Activated CD4-positive, alpha-beta memory T cell treated with anti-CD3 and anti-CD28 coated beads, Interleukin-2, amount 10 ng/mL, durations not matched to agents 7 days and 5 days (primary cell): ENCODE measurements around the gene SIRPG. TPM values are rescaled to one million over a fixed set of nuclear protein-coding genes. Genes with fewer than 3 reads are reported as not detected.
"Not testable (repeated sequence)": the region's sequence is repeated elsewhere in the genome, so short reads cannot be mapped to it uniquely, and the experiment has no call there.

Experiments used
- CTCF ChIA-PET: fragments of 350-600 bp; sonication (Branson Sonifier 250); formaldehyde crosslinking; loops from one replicate; lab custom pipeline; 2021; ENCODE audit warnings: antibody characterized with exemption, inconsistent platforms; lab: Charles Lee
- POLR2A ChIA-PET: fragments of 350-600 bp; sonication (Branson Sonifier 250); formaldehyde crosslinking; loops from one replicate; lab custom pipeline; 2021; ENCODE audit warnings: antibody characterized with exemption; lab: Charles Lee
- DNase-seq: peaks from one replicate; pipeline ENCODE4 v3.0.0-alpha.2; 2020
- H3K27ac Mint-ChIP-seq: one replicate; pipeline ENCODE4 v1.8.0; 2021; ENCODE audit warnings: mild to moderate bottlenecking, mixed read lengths
- H3K27me3 Mint-ChIP-seq: one replicate; pipeline ENCODE4 v1.8.0; 2021; ENCODE audit warnings: mixed read lengths
- H3K36me3 Mint-ChIP-seq: one replicate; pipeline ENCODE4 v1.8.0; 2021; ENCODE audit warnings: low read depth, mixed read lengths
- H3K4me1 Mint-ChIP-seq: one replicate; pipeline ENCODE4 v1.8.0; 2021; ENCODE audit warnings: mixed read lengths
- H3K4me3 Mint-ChIP-seq: one replicate; pipeline ENCODE4 v1.8.0; 2021; ENCODE audit warnings: mild to moderate bottlenecking, mixed read lengths
- H3K9me3 Mint-ChIP-seq: one replicate; pipeline ENCODE4 v1.8.0; 2021; ENCODE audit warnings: mixed read lengths
- total RNA-seq, 2 experiments: library from RNA; stranded (reverse); gene quantifications; one replicate each; pipeline ENCODE4 v1.2.3, GENCODE V29; 2021

SIRPG gene
- total RNA-seq, 2 experiments from 2014 or later = 109 to 111 TPM

GRCh38 chr20:1651268-1652058 is 6.1 kb downstream of the SIRPG start:
- H3K36me3 Mint-ChIP-seq = peaks cover 53% of the 10 kb centered on the region
- DNase-seq = no peak
- POLR2A ChIA-PET = interaction anchor here (1.0 to 2.0 kb wide), 6 partner anchors 15 to 452 kb away, joined by 3 to 8 read pairs (median 4); no protein-coding TSS in a partner anchor

GRCh38 chr20:1648101-1648500 is 9.5 kb downstream of the SIRPG start:
- ChIA-PET POLR2A (interaction anchor here (1.1 to 1.4 kb wide), 2 partner anchors 8 to 17 kb away, joined by 3 to 4 read pairs; no protein-coding TSS in a partner anchor), CTCF (no interaction called here)
- H3K36me3 Mint-ChIP-seq = peaks cover 26% of the 10 kb centered on the region

More at GRCh38 chr20:1651268-1652058, 6.1 kb downstream of the SIRPG start:
- H3K9me3 Mint-ChIP-seq = peaks cover 18% of the 10 kb centered on the region
- peak overlapping the region; percentile 73 for H3K27ac Mint-ChIP-seq
- peaks cover 84% of the 10 kb centered on the region for H3K4me1 Mint-ChIP-seq
- no peaks in the 10 kb centered on the region for H3K27me3 Mint-ChIP-seq
- peak overlapping the region; percentile 41 for H3K4me3 Mint-ChIP-seq
- CTCF ChIA-PET = interaction anchor here (1.2 to 1.9 kb wide), 3 partner anchors 13 to 126 kb away, joined by 3 to 5 read pairs (median 3); no protein-coding TSS in a partner anchor

GRCh38 chr20:1646975-1647431 is 10.6 kb downstream of the SIRPG start:
- H3K27ac Mint-ChIP-seq = peak overlapping the region; percentile 17
- H3K27me3 Mint-ChIP-seq = no peaks in the 10 kb centered on the region
- ChIA-PET POLR2A (no interaction called here), CTCF (no interaction called here)
- H3K4me3 Mint-ChIP-seq = no peak overlapping the region
- H3K36me3 Mint-ChIP-seq = peaks cover 18% of the 10 kb centered on the region
- peaks cover 52% of the 10 kb centered on the region for H3K4me1 Mint-ChIP-seq
- peaks cover 6% of the 10 kb centered on the region for H3K9me3 Mint-ChIP-seq
- no peak for DNase-seq

More at GRCh38 chr20:1648101-1648500, 9.5 kb downstream of the SIRPG start:
- Mint-ChIP-seq H3K27me3 (no peaks in the 10 kb centered on the region), H3K27ac (no peak overlapping the region), H3K4me1 (peaks cover 61% of the 10 kb centered on the region), H3K9me3 (peaks cover 8% of the 10 kb centered on the region), H3K4me3 (no peak overlapping the region)
- DNase-seq = no peak

- POLR2A ChIA-PET = no interaction called here
These were observed 13.2 kb downstream of the SIRPG start for GRCh38 chr20:1644101-1644962.

GRCh38 chr20:1638643-1639042 is 18.9 kb downstream of the SIRPG start:
- H3K9me3 Mint-ChIP-seq, H3K27ac Mint-ChIP-seq, CTCF ChIA-PET, DNase-seq, H3K4me3 Mint-ChIP-seq, H3K27me3 Mint-ChIP-seq: not testable (repeated sequence)
- POLR2A ChIA-PET = interaction anchor here (1.0 kb wide), 1 partner anchor 21 kb away, joined by 3 read pairs; no protein-coding TSS in a partner anchor
- H3K36me3 Mint-ChIP-seq = peaks cover 27% of the 10 kb centered on the region
- H3K4me1 Mint-ChIP-seq = peaks cover 11% of the 10 kb centered on the region

More at GRCh38 chr20:1644101-1644962, 13.2 kb downstream of the SIRPG start:
- Mint-ChIP-seq H3K36me3 (no peaks in the 10 kb centered on the region), H3K4me3 (no peak overlapping the region), H3K27ac (no peak overlapping the region), H3K27me3 (no peaks in the 10 kb centered on the region), H3K4me1 (peaks cover 37% of the 10 kb centered on the region), H3K9me3 (peaks cover 3% of the 10 kb centered on the region)
- CTCF ChIA-PET = no interaction called here
- DNase-seq = no peak

GRCh38 chr20:1637755-1638154 is 19.8 kb downstream of the SIRPG start:
- CTCF ChIA-PET = no interaction called here
- DNase-seq = no peak
- H3K4me3 Mint-ChIP-seq = no peak overlapping the region
- peaks cover 5% of the 10 kb centered on the region for H3K9me3 Mint-ChIP-seq
- H3K36me3 Mint-ChIP-seq = peaks cover 34% of the 10 kb centered on the region
- POLR2A ChIA-PET = interaction anchor here (1.0 kb wide), 1 partner anchor 22 kb away, joined by 3 read pairs; no protein-coding TSS in a partner anchor
- peaks cover 18% of the 10 kb centered on the region for H3K4me1 Mint-ChIP-seq
- H3K27me3 Mint-ChIP-seq = no peaks in the 10 kb centered on the region
- H3K27ac Mint-ChIP-seq = no peak overlapping the region

GRCh38 chr20:1637226-1637625 is 20.4 kb downstream of the SIRPG start:
- DNase-seq = no peak
- H3K27me3 Mint-ChIP-seq = no peaks in the 10 kb centered on the region
- no peak overlapping the region for H3K27ac Mint-ChIP-seq
- H3K4me3 Mint-ChIP-seq = no peak overlapping the region
- H3K9me3 Mint-ChIP-seq = peaks cover 5% of the 10 kb centered on the region
- peaks cover 23% of the 10 kb centered on the region for H3K4me1 Mint-ChIP-seq
- H3K36me3 Mint-ChIP-seq = peaks cover 39% of the 10 kb centered on the region
- ChIA-PET CTCF (no interaction called here), POLR2A (no interaction called here)

- ChIA-PET POLR2A (no interaction called here), CTCF (no interaction called here)
- DNase-seq = no peak
- Mint-ChIP-seq H3K4me3 (no peak overlapping the region), H3K27me3 (no peaks in the 10 kb centered on the region), H3K4me1 (peaks cover 29% of the 10 kb centered on the region), H3K27ac (no peak overlapping the region), H3K36me3 (peaks cover 45% of the 10 kb centered on the region), H3K9me3 (peaks cover 5% of the 10 kb centered on the region)
These were observed 21.0 kb downstream of the SIRPG start for GRCh38 chr20:1636621-1637020.

- peaks cover 5% of the 10 kb centered on the region for H3K9me3 Mint-ChIP-seq
- H3K4me3 Mint-ChIP-seq = no peak overlapping the region
- no peaks in the 10 kb centered on the region for H3K27me3 Mint-ChIP-seq
- H3K36me3 Mint-ChIP-seq = peaks cover 56% of the 10 kb centered on the region
- DNase-seq = no peak
- ChIA-PET CTCF (no interaction called here), POLR2A (no interaction called here)
- no peak overlapping the region for H3K27ac Mint-ChIP-seq
- peaks cover 32% of the 10 kb centered on the region for H3K4me1 Mint-ChIP-seq
These were observed 22.1 kb downstream of the SIRPG start for GRCh38 chr20:1635291-1635979.

GRCh38 chr20:1633535-1633934 is 24.0 kb downstream of the SIRPG start:
- peaks cover 38% of the 10 kb centered on the region for H3K4me1 Mint-ChIP-seq
- POLR2A ChIA-PET = no interaction called here
- H3K27me3 Mint-ChIP-seq = no peaks in the 10 kb centered on the region
- no peaks in the 10 kb centered on the region for H3K9me3 Mint-ChIP-seq
- peaks cover 75% of the 10 kb centered on the region for H3K36me3 Mint-ChIP-seq
- CTCF ChIA-PET = no interaction called here
- no peak overlapping the region for H3K4me3 Mint-ChIP-seq
- no peak for DNase-seq
- no peak overlapping the region for H3K27ac Mint-ChIP-seq

- Mint-ChIP-seq H3K27me3 (no peaks in the 10 kb centered on the region), H3K4me3 (no peak overlapping the region), H3K4me1 (peaks cover 49% of the 10 kb centered on the region), H3K36me3 (peaks cover 86% of the 10 kb centered on the region), H3K27ac (peak overlapping the region; percentile 55), H3K9me3 (no peaks in the 10 kb centered on the region)
- ChIA-PET POLR2A (interaction anchor here (1.0 to 1.4 kb wide), 2 partner anchors 20 to 33 kb away, joined by 4 read pairs; no protein-coding TSS in a partner anchor), CTCF (no interaction called here)
- peak; percentile 31 for DNase-seq
These were observed 25.4 kb downstream of the SIRPG start for GRCh38 chr20:1632178-1632577.
